Osteoblast (primary cell): Measurements from ENCODE around the gene PKP3. TPM values are rescaled to one million over a fixed set of nuclear protein-coding genes. Genes with fewer than 3 reads are reported as not detected.

Experiments used
- DNase-seq: peaks from one replicate; pipeline ENCODE4 v3.0.0; 2011; ENCODE audit warnings: low spot score, mixed read lengths; ENCODE audit not compliant: insufficient read length; ENCODE audit errors: missing footprints
- H2AFZ ChIP-seq: 2 replicates; pipeline ENCODE4 v1.6.0; 2011; ENCODE audit warnings: mild to moderate bottlenecking, low read length
- H3K27ac ChIP-seq: 2 replicates; pipeline ENCODE4 v1.5.1; 2011; ENCODE audit warnings: mild to moderate bottlenecking, low read depth, low read length, moderate library complexity
- H3K27me3 ChIP-seq: 2 replicates; pipeline ENCODE4 v1.6.0; 2012; ENCODE audit warnings: mild to moderate bottlenecking, control low read depth, inconsistent platforms, low read length, moderate library complexity; ENCODE audit not compliant: insufficient read depth
- H3K36me3 ChIP-seq: 2 replicates; pipeline ENCODE4 v1.5.1; 2011; ENCODE audit warnings: mild to moderate bottlenecking, low read length, control low read depth, moderate library complexity; ENCODE audit not compliant: insufficient read depth
- H3K4me1 ChIP-seq: 2 replicates; pipeline ENCODE4 v1.5.1; 2011; ENCODE audit warnings: mild to moderate bottlenecking, low read length, control low read depth, moderate library complexity; ENCODE audit not compliant: insufficient read depth
- H3K4me2 ChIP-seq: 2 replicates; pipeline ENCODE4 v1.6.0; 2011; ENCODE audit warnings: mild to moderate bottlenecking, low read length; ENCODE audit not compliant: insufficient read depth
- H3K4me3 ChIP-seq: fragments of 200-600 bp; sonication (generic); 3 replicates; pipeline ENCODE4 v1.5.1; 2012; ENCODE audit warnings: mild to moderate bottlenecking, low read length, inconsistent platforms; ENCODE audit not compliant: insufficient read depth
- H3K79me2 ChIP-seq: 2 replicates; pipeline ENCODE4 v1.6.0; 2012; ENCODE audit warnings: mild to moderate bottlenecking, low read length, control low read depth, inconsistent platforms; ENCODE audit not compliant: insufficient read depth
- H3K9me3 ChIP-seq: 2 replicates; pipeline ENCODE4 v1.5.1; 2011; ENCODE audit warnings: low read depth, low read length, control low read depth
- H4K20me1 ChIP-seq: 2 replicates; pipeline ENCODE4 v1.6.0; 2012; ENCODE audit warnings: mild to moderate bottlenecking, low read length, control low read depth; ENCODE audit not compliant: insufficient read depth
- total RNA-seq: library from RNA; depleted of rRNA; stranded (reverse); fragments of >200 nt; gene quantifications from 2 replicates; pipeline ENCODE4 v1.2.3, GENCODE V29; 2012
- TF ChIP-seq, protein P1 (sequence below): IDR thresholded peaks from 2 replicates; pipeline ENCODE4 v1.5.1; 2011; ENCODE audit warnings: mild to moderate bottlenecking, low read depth, low read length, moderate library complexity; ENCODE audit errors: extremely low read depth

The PKP3 gene
- total RNA-seq, 1 donor = 2.5 TPM

DNA sequence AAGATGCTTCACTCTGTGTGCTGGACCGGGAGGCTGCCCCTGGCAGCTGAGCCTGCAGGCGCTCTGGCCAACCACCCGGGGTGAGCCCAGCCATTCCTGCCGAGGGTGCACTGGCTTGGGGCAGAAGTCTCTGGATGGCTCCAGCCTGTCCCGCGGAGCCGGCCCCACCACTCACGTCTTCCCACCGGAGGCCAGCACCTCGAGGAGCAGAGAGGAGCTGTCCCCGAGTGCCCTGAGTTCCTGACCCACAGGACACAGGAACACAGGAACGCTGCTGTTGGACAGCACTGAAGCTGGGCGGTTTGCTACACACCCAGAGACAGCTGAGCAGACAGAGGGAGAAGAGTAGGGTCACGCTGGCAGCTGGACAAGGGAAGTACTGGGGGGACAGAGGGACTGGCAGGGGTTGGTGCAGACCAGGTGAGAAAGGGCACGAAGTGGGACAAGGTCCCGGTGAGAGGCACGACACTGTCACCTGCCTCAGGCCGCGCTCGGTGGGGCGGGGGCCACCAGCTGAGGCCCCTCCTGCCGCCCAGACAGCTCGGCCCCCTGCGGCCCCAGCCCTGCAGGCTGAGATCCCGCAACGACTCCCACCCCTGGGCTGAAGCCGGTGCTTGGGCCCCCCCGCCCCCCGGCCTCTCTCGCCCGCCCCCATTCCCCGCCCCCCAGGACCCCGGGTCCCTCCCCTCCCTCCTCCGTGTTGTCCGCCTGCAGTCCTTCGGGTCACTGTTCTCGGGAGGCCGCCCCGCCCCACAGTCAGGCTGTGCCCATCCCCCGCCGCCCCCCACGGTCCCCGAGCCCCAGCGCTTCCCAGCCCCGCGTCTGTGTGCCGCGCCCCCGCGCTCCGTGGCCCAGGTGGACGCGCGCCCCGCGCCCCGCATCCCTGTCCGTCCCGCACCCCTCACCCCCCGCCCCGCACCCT lies 25.3 kb upstream of the PKP3 start:
- Histone ChIP-seq H3K4me3 (no peak overlapping the region), H3K27ac (no peak overlapping the region), H3K9me3 (no peaks in the 10 kb centered on the region), H2AFZ (no peak overlapping the region), H3K4me1 (no peaks in the 10 kb centered on the region), H3K4me2 (no peak overlapping the region), H3K79me2 (no peaks in the 10 kb centered on the region), H3K27me3 (peaks cover 47% of the 10 kb centered on the region), H4K20me1 (no peaks in the 10 kb centered on the region), H3K36me3 (no peaks in the 10 kb centered on the region)
- TF ChIP-seq, protein P1, sequence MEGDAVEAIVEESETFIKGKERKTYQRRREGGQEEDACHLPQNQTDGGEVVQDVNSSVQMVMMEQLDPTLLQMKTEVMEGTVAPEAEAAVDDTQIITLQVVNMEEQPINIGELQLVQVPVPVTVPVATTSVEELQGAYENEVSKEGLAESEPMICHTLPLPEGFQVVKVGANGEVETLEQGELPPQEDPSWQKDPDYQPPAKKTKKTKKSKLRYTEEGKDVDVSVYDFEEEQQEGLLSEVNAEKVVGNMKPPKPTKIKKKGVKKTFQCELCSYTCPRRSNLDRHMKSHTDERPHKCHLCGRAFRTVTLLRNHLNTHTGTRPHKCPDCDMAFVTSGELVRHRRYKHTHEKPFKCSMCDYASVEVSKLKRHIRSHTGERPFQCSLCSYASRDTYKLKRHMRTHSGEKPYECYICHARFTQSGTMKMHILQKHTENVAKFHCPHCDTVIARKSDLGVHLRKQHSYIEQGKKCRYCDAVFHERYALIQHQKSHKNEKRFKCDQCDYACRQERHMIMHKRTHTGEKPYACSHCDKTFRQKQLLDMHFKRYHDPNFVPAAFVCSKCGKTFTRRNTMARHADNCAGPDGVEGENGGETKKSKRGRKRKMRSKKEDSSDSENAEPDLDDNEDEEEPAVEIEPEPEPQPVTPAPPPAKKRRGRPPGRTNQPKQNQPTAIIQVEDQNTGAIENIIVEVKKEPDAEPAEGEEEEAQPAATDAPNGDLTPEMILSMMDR = no peak
- peak; percentile 98 for DNase-seq

DNA sequence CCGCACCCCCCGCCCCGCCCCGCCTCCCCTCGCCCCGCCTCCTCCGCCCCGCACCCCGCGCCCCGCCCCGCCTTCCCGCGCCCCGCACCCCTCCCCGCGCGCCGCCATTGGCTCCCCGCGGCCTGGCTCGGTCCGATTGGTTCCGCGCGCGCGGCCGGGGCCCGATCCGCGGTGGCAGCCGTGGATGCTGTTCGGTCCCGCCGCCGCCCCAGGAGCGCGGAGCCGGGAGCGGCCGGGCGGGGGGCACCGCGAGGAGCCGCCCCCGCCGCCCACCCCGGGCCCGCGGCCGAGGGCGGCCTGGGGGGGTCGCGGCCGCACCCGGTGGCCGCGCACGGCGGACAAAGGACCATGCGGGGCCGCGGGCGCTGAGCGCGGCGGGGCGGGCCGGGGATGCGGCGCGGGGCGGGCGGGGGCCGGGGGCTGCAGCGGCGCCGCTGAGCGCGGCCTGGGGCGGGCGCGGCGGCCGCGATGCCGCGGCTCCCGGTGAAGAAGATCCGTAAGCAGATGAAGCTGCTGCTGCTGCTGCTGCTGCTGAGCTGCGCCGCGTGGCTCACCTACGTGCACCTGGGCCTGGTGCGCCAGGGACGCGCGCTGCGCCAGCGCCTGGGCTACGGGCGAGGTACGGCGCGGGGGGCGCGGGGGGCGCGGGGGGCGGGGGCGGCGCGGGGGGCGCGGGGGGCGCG lies 24.5 kb upstream of the PKP3 start, which contains the start of gene B4GALNT4:
Gene B4GALNT4, plus strand, starts transcription at position 164 of the 683 bp plus-strand sequence. Its CDS starts 305 bp downstream, at position 469.
- no peak within 1 kb of the TSS for H3K4me3 ChIP-seq
- no peaks in the 10 kb centered on the region for H3K4me1 ChIP-seq
- peak; percentile 96 for DNase-seq
- H3K4me2 ChIP-seq = no peak within 1 kb of the TSS
- H2AFZ ChIP-seq = no peak within 1 kb of the TSS
- H4K20me1 ChIP-seq = no peaks in the 10 kb centered on the region
- no peaks in the 10 kb centered on the region for H3K9me3 ChIP-seq
- no peaks in the 10 kb centered on the region for H3K36me3 ChIP-seq
- H3K27me3 ChIP-seq = peaks cover 47% of the 10 kb centered on the region
- no peak within 1 kb of the TSS for H3K27ac ChIP-seq
- TF ChIP-seq, protein P1 = no peak
- no peaks in the 10 kb centered on the region for H3K79me2 ChIP-seq

DNA sequence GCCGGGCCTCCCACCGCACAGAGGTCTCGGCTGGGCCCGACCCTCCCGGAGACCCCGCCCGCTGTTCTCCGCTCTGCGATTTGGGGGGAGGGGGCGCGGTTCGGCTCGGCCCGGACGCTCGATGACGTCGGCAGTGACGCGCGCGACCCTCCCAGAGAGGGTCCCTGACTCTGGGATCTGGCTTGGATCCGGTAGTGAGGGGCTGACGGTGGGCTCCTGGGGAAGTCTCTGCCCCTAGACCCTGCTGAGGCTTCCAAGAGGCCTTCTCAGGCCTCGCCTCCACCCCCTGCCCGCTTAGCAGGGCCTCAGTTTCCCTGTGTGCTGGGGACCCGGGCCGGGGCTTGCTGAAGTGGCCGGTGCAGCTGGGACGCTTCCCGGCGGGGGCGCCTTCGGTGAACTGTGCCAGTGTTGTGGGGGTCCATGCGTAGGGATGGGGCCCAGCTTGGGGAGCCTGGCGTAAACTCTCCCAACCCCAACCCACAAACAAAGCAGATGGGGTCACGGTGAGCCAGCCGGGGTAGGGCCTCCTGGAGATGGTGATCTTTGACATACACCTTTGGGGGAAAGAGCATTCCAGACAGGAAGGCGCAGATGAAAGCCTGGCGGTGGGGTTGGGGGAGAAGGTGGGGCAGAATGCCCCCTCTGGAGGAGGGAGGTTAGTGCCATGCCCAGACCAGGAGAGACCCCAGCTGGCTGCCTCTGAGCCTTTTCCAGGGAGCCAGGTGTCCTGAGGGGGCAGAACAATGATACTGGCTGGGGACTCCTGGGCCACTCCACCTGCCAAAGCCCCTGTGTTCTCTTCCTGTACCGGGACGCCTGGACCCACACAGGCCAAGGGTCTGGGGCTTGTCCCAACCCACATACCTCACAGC lies 23.7 kb upstream of the PKP3 start:
- Histone ChIP-seq H3K9me3 (no peaks in the 10 kb centered on the region), H4K20me1 (no peaks in the 10 kb centered on the region)

More for the DNA sequence above, 23.7 kb upstream of the PKP3 start:
- Histone ChIP-seq H3K79me2 (no peaks in the 10 kb centered on the region), H3K36me3 (no peaks in the 10 kb centered on the region), H2AFZ (no peak overlapping the region), H3K27ac (no peak overlapping the region), H3K4me3 (no peak overlapping the region), H3K27me3 (peaks cover 40% of the 10 kb centered on the region), H3K4me1 (no peaks in the 10 kb centered on the region), H3K4me2 (no peak overlapping the region)
- TF ChIP-seq, protein P1 = no peak
- peak; percentile 87 for DNase-seq
